HG03135 (cell line): ENCODE data around the gene TMCC3.
"Not testable (repeated sequence)": the region's sequence is repeated elsewhere in the genome, so short reads cannot be mapped to it uniquely, and the experiment has no call there.

Experiments used
- ATAC-seq: cut with Tn5 transposase; IDR thresholded peaks from one replicate; pipeline ENCODE4 v1.9.1; 2021; ENCODE audit warnings: mild to moderate bottlenecking, moderate library complexity; ENCODE audit not compliant: unreplicated experiment

TMCC3 gene

DNA sequence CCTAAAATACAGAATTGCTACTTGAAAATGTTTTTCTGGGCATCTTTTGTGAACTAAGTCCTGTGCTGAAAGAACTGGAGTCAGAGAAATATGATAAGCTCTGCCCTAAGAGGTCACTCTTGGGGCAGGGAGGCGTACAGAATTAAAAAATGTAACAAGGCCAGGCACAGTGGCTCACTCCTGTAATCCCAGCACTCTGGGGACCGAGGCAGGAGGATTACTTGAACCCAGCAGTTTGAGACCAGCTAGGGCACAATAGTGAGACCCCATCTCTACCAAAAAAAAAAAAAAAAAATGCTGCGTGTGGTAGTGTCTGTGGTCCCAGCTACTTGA is 46.0 kb downstream of the TMCC3 start:
- no peak for ATAC-seq

DNA sequence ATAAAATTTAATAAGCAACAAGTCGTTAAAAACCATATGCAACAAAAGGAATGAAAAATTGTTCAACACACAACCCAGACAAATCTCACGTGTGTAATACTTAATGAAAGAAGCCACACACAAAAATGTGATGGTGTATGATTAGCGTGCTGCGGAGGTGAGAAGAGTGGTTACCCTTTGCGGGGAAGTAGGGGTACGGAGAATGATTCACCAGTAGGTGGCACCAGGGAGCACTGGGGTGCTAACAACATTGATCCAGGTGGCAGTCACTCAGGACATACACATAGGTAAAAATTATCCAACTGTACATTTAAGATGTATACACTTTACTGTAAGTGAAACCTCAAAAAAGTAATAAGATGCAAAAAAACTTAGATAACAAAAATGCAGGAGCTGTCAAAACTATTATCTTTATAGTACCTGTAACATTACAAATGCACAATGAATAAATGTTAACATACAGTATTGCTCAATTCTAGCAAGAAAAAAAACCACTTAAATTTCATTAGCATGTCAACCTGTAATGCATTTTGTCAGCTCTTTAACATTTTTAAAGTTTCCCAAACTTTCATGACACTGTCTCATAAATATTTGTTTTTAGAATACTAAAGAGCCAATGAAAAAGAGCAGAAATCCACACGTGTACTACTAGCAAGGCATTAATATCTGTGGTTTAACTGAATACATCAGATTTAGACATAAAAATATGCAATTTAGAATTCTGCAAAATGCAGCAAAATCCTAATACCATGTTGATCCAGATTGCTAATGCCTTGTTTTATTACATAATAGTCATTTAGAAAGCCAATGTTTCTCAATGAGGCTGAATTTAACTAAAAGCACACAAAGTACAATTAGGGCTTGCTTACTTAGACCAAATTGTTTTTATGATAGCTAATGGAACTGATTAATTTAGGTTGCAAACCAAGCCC is 46.7 kb downstream of the TMCC3 start:
- no peak for ATAC-seq

GRCh38 chr12:94602024-94602423 is 48.3 kb downstream of the TMCC3 start:
- ATAC-seq: no peak

DNA sequence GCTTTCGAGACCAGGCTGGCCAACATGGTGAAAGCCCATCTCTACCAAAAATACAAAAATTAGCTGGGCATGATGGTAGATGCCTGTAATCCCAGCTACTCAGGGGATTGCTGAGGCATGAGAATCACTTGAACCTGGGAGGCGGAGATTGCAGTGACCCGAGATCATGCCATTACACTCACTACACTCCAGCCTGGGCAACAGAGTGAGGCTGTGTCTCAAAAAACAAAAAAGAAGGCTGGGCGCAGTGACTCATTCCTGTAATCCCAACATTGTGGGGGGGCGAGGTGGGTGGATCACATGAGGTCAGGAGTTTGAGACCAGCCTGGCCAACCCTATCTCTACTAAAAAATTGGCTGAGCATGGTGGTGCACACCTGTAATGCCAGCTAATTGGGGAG is 49.0 kb downstream of the TMCC3 start:
- ATAC-seq: not testable (repeated sequence)

DNA sequence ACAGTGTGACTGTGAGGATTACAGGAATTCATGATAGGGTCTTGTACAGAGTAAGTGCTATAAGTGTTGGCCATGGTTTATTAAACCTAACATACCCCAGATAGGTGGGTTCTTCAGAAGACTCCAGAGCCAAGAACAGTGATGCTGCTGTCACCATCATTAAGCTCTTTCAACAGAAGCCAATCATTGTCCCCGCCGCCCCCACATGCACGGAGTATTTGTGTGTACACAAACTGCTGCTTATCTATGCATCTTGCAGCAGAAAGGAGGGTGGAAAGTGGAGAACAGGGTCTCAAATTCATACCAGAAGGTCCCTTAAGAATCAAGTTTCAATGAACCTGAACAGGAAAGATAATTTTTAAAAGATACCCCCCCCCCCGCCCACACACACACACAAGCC is 51.2 kb downstream of the TMCC3 start:
- no peak for ATAC-seq

GRCh38 chr12:94597268-94597667 is 53.1 kb downstream of the TMCC3 start:
- ATAC-seq: no peak

DNA sequence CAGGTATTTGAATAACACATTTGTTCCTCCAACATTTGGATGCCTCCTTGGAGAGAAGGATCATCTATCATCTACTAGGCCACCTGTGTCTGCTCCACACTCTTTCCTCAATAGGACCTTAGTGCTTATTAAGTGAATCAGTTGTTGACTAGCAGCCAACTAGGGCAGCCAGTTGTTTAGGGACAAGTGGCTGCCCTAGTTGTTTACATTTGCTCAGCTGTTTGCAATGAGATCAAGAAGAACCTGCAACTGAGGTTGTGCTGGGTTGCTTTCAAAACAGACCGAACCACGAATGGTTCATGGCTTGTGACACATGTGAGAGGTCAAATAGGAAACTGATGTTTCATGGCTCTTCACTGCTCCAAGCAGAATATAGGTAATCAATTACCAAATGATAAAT is 53.8 kb downstream of the TMCC3 start:
- no peak for ATAC-seq

DNA sequence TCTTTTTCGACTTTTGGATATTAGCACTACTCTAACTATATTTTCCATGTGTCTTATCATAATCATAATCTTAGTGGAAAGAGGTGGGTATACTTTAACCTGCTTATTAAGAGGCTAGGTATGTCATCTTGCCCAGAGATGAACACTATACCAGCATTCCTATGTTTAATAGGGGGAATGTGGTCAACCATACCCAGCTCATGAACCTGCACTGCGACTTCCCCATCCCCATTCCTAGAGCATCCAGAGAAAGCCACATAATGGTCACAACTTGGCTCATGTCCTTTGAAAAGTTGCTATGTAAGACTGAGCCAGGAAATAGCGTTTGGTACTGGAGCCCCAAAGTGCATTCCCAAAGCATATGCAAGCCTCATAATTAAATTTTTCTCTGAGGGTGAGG is 55.2 kb downstream of the TMCC3 start:
- no peak for ATAC-seq

- no peak for ATAC-seq
Observed at GRCh38 chr12:94594443-94594825, 55.9 kb downstream of the TMCC3 start.

DNA sequence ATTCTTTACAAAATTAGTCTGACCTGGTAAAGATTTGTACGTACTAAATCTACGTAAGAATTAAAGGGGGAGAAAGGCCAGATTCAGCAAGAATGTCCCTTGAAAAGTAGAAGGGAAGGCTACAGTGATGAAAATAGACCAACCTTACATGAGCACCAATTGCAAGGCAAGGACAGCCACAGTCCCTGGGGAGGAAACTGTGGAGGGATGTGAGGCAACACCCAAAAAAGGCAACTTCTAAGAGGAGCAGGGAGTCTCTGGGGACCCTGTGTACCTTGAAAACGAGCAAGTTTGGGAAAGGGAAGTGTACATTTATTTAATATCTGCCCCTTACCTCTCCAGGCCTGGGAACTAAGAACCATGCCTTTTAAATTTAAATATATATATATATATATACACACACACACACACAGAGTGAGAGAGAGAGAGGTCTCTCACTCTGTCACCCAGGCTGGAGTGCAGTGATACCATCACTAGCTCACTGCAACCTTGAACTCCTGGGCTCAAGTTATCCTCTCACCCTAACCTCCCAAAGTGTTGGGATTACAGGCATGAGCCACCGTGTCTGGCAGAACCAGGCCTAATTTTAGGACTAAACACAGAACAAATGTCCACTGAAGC is 56.4 kb downstream of the TMCC3 start:
- peak; percentile 85 for ATAC-seq

DNA sequence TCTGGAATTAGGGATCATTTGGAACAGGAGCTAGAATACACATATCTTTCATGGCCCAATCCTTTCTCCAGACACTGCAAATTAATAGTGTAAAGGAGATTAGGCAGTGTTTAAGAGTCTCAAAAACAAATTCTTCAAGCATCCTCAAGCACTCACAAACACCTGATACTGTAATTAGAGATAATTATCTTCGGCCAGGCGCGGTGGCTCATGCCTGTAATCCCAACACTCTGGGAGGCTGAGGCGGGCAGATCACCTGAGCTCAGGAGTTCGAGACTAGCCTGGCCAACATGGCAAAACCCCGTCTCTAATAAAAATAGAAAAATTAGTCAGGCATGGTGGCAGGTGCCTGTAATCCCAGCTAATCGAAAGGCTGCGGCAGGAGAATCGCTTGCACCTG is 57.6 kb downstream of the TMCC3 start:
- not testable (repeated sequence) for ATAC-seq

GRCh38 chr12:94592080-94592479 is 58.3 kb downstream of the TMCC3 start:
- ATAC-seq: no peak

- no peak for ATAC-seq
Observed at GRCh38 chr12:94590428-94590827, 59.9 kb downstream of the TMCC3 start.

- no peak for ATAC-seq
Observed at GRCh38 chr12:94589591-94590001, 60.8 kb downstream of the TMCC3 start.

- no peak for ATAC-seq
Observed at GRCh38 chr12:94588346-94588745, 62.0 kb downstream of the TMCC3 start.

- no peak for ATAC-seq
Observed at GRCh38 chr12:94587266-94588241, 62.8 kb downstream of the TMCC3 start.

DNA sequence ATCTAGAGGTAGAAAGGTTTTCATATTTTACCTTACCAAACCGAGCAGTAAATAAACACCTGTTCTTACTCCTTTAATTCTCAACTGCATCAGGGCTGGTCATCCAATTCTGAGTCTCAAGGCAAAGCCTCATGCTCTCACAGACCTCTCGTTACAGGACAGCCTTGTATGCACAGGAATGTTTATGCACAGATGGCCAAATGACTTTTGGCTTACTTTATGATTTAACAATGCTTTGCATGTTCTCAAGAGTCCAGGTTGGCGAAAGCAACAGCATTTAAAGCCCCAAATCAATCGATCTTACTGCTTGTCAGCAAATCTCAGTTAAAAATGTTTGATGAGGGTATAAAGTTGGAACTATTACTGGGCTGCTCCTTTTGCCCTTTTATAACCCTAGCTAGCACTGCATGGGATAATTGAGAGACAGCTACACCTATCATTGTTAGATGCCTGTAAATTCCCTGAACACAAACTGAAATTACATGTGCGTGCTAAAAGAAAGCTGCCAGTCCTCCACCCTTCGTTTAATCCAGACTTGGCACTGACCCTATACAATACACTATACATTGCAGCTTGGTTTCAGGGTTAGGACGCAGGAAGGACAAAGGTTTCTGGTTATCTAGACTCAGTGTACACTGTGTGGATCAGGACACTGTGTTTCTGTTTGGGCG is 63.6 kb downstream of the TMCC3 start:
- no peak for ATAC-seq

- no peak for ATAC-seq
Observed at GRCh38 chr12:94585626-94586025, 64.7 kb downstream of the TMCC3 start.

DNA sequence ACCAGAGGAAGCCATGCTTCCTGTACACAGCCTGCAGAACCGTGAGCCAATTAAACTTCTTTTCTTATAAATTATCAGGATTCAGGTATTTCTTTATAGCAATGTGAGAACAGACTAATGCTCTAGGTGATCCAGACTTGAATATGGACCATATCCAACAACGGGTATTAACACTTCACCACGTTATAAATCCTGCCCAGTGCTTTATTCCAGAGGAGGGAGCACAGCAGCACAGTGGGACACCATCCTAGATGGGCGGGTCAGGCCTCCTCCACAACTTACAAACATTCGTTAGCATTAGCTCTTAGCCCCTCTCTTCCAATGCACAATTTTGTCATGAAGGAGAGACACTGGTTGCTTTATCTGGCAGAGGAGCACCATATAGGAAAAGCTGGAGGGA is 66.0 kb downstream of the TMCC3 start:
- ATAC-seq: no peak

GRCh38 chr12:94582591-94582990 is 67.8 kb downstream of the TMCC3 start:
- ATAC-seq: no peak
